WI38 (cell line): ENCODE results near the gene PLCL1.
"Not testable (repeated sequence)": the region's sequence is repeated elsewhere in the genome, so short reads cannot be mapped to it uniquely, and the experiment has no call there.

Source experiments
- H3K4me3 ChIP-seq: 2 replicates; pipeline ENCODE4 v1.5.1; 2011; ENCODE audit warnings: low read depth, mild to moderate bottlenecking, control low read depth, low read length
- TF ChIP-seq, protein P1 (sequence below): IDR thresholded peaks from 2 replicates; pipeline ENCODE4 v1.5.1; 2012; ENCODE audit warnings: low read depth, mild to moderate bottlenecking, control low read depth, low read length

Gene PLCL1

DNA sequence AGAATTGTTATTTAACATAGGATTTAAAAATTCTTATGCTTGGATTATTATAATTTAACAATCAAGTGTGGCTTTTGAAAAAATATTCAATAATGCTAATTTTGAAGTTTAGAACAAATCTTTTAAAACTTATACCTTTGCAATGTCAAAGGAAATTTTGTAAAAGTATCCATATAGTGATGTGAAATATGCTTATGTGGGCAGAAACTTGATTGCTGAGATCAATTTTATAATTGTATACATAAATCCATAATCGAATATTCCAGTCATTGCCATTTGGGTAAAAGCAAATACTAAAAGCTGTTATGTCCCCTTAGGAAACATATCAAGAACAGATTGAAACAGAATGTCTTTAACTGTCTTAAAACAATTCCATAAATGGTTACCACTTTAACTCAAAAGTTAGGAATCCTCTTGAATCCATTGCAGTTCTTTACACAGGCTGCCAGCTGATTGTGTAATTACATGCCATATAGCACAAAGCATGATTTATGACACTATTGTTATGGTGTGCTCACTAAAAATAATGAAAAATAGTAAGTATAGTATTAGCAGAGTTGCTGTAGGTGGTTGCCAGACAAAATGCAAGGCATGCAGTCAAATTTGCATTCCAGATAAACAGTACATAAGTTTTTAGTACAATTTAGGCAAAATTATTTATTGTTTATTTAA is 24.2 kb downstream of the PLCL1 start:
- TF ChIP-seq, protein P1, sequence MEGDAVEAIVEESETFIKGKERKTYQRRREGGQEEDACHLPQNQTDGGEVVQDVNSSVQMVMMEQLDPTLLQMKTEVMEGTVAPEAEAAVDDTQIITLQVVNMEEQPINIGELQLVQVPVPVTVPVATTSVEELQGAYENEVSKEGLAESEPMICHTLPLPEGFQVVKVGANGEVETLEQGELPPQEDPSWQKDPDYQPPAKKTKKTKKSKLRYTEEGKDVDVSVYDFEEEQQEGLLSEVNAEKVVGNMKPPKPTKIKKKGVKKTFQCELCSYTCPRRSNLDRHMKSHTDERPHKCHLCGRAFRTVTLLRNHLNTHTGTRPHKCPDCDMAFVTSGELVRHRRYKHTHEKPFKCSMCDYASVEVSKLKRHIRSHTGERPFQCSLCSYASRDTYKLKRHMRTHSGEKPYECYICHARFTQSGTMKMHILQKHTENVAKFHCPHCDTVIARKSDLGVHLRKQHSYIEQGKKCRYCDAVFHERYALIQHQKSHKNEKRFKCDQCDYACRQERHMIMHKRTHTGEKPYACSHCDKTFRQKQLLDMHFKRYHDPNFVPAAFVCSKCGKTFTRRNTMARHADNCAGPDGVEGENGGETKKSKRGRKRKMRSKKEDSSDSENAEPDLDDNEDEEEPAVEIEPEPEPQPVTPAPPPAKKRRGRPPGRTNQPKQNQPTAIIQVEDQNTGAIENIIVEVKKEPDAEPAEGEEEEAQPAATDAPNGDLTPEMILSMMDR: no peak
- no peak overlapping the region for H3K4me3 ChIP-seq

DNA sequence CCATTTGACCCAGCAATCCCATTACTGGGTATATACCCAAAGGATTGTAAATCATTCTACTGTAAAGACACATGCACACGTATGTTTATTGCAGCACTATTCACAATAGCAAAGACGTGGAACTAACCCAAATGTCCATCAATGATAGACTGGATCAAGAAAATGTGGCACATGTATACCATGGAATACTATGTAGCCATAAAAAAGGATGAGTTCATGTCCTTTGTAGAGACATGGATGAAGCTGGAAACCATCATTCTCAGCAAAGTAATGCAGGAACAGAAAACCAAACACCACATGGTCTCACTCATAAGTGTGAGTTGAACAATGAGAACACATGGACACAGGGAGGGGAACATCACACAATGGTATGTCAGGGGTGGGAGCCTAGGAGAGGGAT is 30.4 kb downstream of the PLCL1 start:
- not testable (repeated sequence) for H3K4me3 ChIP-seq

DNA sequence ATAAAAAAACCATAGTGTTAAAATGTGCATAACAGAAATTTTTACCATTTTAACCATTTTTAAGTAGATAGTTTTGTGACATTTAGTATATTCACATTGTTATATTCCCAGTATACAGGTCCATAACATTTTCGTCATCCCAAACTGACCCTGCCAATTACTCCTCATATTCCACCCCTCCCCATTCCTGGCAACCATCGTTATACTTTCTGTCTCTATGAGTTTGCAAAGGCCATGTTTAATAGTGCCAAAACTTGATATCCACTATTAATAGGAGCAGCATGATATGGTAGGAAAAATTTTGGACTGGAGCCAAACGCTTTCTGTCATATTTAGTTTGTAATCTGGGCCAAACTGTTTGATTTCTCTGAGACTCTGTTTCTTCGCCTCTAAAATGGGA is 30.9 kb downstream of the PLCL1 start:
- no peak overlapping the region for H3K4me3 ChIP-seq
- TF ChIP-seq, protein P1: no peak

DNA sequence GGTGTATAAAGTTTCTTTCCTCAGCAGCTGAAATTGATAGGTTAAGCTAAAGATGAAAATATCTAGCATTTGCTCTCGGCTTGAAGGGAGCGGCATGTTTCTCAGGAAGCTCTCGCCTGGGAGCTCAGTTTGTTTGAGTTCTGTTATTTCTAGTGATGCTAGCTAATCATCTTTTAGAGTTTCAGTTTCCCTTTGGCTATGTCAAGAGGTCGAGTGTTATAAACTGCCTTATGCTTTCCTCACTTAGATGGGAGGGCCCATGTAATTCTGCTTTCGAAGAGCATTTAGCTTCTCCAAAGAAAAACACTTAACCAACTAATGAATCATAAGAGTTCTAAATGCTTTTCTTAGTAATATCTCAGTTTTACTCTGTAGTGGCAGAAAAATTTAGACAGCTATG is 33.6 kb downstream of the PLCL1 start:
- TF ChIP-seq, protein P1: no peak
- peak overlapping the region; percentile 17 for H3K4me3 ChIP-seq

DNA sequence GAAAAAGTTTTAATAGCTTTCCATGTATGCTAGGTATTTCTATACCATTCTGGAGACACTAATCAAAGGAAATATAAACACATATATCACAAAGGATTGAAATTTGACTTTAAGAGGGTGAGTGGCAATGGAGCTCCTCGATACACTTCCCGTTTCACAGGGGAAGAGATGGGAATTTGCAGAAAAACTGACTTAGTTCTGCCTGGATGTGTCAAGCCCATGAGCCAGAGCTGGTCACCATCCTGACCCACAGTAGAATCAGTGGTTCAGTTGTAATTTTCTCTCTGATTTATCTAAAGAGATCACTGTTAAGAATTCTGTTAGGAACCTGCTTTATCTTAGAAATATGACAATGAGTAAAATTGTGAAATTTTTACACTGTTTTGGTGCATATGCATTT is 34.2 kb downstream of the PLCL1 start:
- H3K4me3 ChIP-seq: peak overlapping the region; percentile 17
- TF ChIP-seq, protein P1: no peak

DNA sequence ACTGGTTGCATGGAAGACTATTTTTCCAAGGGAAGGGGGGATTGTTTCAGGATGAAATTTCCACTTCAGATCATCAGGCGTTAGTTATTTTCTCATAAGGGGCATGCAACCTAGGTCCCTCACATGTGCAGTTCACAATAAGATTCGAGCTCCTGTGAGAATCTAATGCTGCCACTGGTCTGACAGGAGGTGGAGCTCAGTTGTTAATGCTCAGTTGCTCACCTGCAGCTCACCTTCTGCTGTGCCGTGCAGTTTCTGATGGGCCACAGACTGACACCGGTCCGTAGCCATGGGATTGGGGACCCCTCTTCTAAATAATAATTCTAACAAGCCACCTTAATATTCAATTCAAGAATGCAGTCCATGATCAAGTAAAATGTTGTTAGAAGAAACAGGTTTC is 34.9 kb downstream of the PLCL1 start:
- H3K4me3 ChIP-seq: no peak overlapping the region
- TF ChIP-seq, protein P1: no peak

DNA sequence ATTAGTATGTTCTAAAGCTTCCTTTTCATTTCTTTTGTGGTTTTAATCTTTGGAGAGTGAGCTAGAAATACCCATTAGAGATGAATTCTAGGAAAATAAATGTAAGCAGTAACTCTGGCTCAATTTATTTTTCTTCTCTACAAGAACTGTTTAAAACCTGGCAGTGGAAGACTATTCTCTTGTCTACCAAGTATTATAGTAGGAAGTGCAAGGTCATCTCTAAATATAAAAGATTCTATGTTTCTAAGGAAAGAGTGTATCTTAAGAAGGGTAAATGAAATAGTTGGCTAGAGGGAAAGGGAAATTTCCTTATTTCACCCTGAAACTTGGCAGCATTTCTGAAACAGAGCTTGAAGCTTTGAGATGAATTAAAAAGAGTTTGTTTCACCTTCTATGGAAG is 35.5 kb downstream of the PLCL1 start:
- TF ChIP-seq, protein P1: no peak
- H3K4me3 ChIP-seq: no peak overlapping the region

DNA sequence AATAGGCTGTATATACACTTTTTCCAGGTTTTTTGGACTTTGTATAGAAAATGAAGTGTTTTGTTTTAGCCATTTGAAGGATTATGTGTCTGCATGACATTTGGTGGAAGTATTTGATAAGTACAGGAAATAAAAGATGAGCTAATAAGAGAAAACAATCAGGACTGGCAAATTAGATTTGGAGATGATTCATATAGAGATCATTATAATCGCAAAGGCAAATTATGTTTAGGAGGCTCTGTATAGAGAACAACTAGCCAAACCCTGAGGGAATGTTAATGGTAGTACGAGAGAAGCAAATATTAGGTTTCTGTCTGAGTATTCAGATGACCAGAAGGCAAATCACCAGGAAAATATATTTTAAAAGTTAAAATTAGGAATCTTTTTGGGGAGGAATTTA is 41.7 kb downstream of the PLCL1 start:
- TF ChIP-seq, protein P1: no peak
- H3K4me3 ChIP-seq: no peak overlapping the region
